OCI-LY7 (cell line): ENCODE measurements around the gene PWP1. TPM values are rescaled to one million over a fixed set of nuclear protein-coding genes. Genes with fewer than 3 reads are reported as not detected.

ENCODE experiments used
- BruUV-seq: library from RNA; stranded (reverse); fragments of 400-500 nt; replicated peaks from 2 replicates; lab custom pipeline; 2021; lab: Mats Ljungman, UMichigan
- CTCF ChIA-PET: fragments of 300-600 bp; sonication (Branson Sonifier 250); formaldehyde crosslinking; loops from one replicate; lab custom pipeline; 2022; ENCODE audit warnings: antibody characterized with exemption; ENCODE audit not compliant: unreplicated experiment; lab: Charles Lee
- POLR2A ChIA-PET: fragments of 300-600 bp; sonication (Branson Sonifier 250); formaldehyde crosslinking; loops from one replicate; lab custom pipeline; 2022; ENCODE audit warnings: antibody characterized with exemption; lab: Charles Lee
- DNase-seq: peaks from one replicate; pipeline ENCODE4 v3.0.0-alpha.2; 2015; ENCODE audit warnings: low spot score
- H2AFZ ChIP-seq: fragments of 200-600 bp; sonication (generic), shearing (Covaris generic); 2 replicates; pipeline ENCODE4 v1.6.1; 2014; ENCODE audit warnings: mild to moderate bottlenecking, antibody characterized with exemption, low read length, moderate library complexity
- H3K27ac ChIP-seq: fragments of 200-600 bp; sonication (generic); 2 replicates; pipeline ENCODE4 v1.5.1; 2014; ENCODE audit warnings: mixed run types, low read depth, mild to moderate bottlenecking, moderate library complexity, low read length, inconsistent platforms; ENCODE audit not compliant: poor library complexity, severe bottlenecking
- H3K36me3 ChIP-seq: fragments of 200-600 bp; sonication (generic); 2 replicates; pipeline ENCODE4 v1.6.1; 2014; ENCODE audit warnings: mild to moderate bottlenecking, antibody characterized with exemption, low read length, moderate library complexity, mixed read lengths; ENCODE audit not compliant: insufficient read depth
- H3K4me1 ChIP-seq: fragments of 200-600 bp; sonication (generic); 2 replicates; pipeline ENCODE4 v1.5.1; 2014; ENCODE audit warnings: mild to moderate bottlenecking, low read length; ENCODE audit not compliant: insufficient read depth, poor library complexity, severe bottlenecking
- H3K4me2 ChIP-seq: fragments of 200-600 bp; sonication (generic); 2 replicates; pipeline ENCODE4 v1.6.1; 2014; ENCODE audit warnings: mild to moderate bottlenecking, low read length
- H3K4me3 ChIP-seq: fragments of 200-600 bp; sonication (generic); 2 replicates; pipeline ENCODE4 v1.5.1; 2014; ENCODE audit warnings: mild to moderate bottlenecking, low read depth, low read length; ENCODE audit not compliant: poor library complexity, severe bottlenecking
- H3K79me2 ChIP-seq: fragments of 200-600 bp; sonication (generic); 2 replicates; pipeline ENCODE4 v1.6.1; 2016; ENCODE audit warnings: low read depth, mild to moderate bottlenecking, low read length, moderate library complexity, mixed read lengths; ENCODE audit not compliant: insufficient read depth
- H3K9me2 ChIP-seq: fragments of 200-600 bp; sonication (generic); 2 replicates; pipeline ENCODE4 v1.6.1; 2016; ENCODE audit warnings: mild to moderate bottlenecking, low read length, mixed read lengths; ENCODE audit not compliant: insufficient read depth
- H3K9me3 ChIP-seq: fragments of 200-600 bp; sonication (generic); 2 replicates; pipeline ENCODE4 v1.6.1; 2014; ENCODE audit warnings: mild to moderate bottlenecking, mixed run types, low read length, mixed read lengths
- H4K20me1 ChIP-seq: fragments of 200-600 bp; sonication (generic); 2 replicates; pipeline ENCODE4 v1.6.1; 2014; ENCODE audit warnings: mild to moderate bottlenecking, antibody characterized with exemption, low read length, moderate library complexity, mixed read lengths; ENCODE audit not compliant: insufficient read depth
- EZH2phosphoT487 ChIP-seq: fragments of 200-600 bp; sonication (generic); IDR thresholded peaks from 2 replicates; pipeline ENCODE4 v1.6.1; 2018; ENCODE audit warnings: low read depth, borderline replicate concordance, mild to moderate bottlenecking, mixed run types, antibody characterized with exemption, low read length, moderate library complexity, mixed read lengths
- intact Hi-C: fragments of 100-400 bp; cut with micrococcal nuclease; formaldehyde crosslinking; loops from one replicate; pipeline ENCODE4 v1.10.0; 2022; ENCODE audit not compliant: unreplicated experiment
- total RNA-seq, 2 experiments: library from RNA; depleted of rRNA in 1 of 2; stranded (reverse); fragments of >200 nt in 1 of 2; shearing (Covaris generic) in 1 of 2; gene quantifications; 2 replicates each; pipeline ENCODE4 v1.2.3, GENCODE V29; 2014 to 2022
- TF ChIP-seq, protein P1 (sequence below): fragments of 200-600 bp; sonication (generic); conservative IDR thresholded peaks from 2 replicates; pipeline ENCODE4 v1.5.1; 2014; ENCODE audit warnings: mild to moderate bottlenecking, antibody characterized with exemption, low read length, moderate library complexity, mixed read lengths

PWP1 gene
- total RNA-seq, 2 experiments from 2014 or later: 28.2 to 44.5 TPM

DNA sequence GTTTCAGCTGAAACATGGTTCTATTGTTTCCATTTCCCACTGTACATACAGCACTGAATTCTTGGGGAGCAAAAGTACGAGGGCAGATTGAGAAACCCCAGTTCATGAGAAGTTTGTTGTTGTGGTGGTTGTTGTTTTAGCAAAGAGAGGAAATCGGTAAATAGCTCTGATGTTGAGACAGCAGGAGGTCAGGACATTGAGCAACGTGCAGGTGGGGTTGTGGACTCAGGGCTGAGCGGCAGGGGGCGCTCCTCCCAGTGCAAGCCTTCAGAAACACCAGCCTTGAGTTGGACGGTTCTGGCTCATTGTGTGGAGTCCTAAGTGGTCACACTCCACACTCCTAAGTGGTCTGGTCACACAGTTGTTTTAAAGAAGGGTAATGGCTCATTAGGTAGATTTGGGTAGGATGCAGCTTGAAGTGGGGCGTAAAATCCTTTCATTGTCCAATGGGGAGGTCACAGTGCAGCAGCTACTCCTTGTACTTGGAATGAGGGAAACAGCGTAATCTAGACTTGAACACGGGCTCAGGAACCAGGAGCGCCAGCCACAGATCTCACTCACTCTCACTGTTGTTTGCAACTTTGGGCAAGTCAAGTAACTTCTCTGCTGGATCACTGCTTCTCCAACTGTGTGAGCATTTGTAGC lies 14.5 kb upstream of the PWP1 start:
- no peaks in the 10 kb centered on the region for H3K9me3 ChIP-seq
- peak; percentile 34 for DNase-seq
- no peak overlapping the region for H3K4me3 ChIP-seq
- H2AFZ ChIP-seq: peak overlapping the region; percentile 13; the same call in 1 of the 2 replicates
- no peak overlapping the region for H3K4me2 ChIP-seq
- POLR2A ChIA-PET: no interaction called here
- H3K4me1 ChIP-seq: no peaks in the 10 kb centered on the region
- H3K79me2 ChIP-seq: no peaks in the 10 kb centered on the region
- CTCF ChIA-PET: interaction anchor here (1.1 kb wide), 1 partner anchor 9 kb away, joined by 5 read pairs; no protein-coding TSS in a partner anchor
- BruUV-seq: no TSS peak
- no peak overlapping the region for H3K27ac ChIP-seq
- no peaks in the 10 kb centered on the region for H3K36me3 ChIP-seq
- intact Hi-C loops: no loop called here
- H3K9me2 ChIP-seq: no peaks in the 10 kb centered on the region
- H4K20me1 ChIP-seq: no peaks in the 10 kb centered on the region
- TF ChIP-seq, protein P1, sequence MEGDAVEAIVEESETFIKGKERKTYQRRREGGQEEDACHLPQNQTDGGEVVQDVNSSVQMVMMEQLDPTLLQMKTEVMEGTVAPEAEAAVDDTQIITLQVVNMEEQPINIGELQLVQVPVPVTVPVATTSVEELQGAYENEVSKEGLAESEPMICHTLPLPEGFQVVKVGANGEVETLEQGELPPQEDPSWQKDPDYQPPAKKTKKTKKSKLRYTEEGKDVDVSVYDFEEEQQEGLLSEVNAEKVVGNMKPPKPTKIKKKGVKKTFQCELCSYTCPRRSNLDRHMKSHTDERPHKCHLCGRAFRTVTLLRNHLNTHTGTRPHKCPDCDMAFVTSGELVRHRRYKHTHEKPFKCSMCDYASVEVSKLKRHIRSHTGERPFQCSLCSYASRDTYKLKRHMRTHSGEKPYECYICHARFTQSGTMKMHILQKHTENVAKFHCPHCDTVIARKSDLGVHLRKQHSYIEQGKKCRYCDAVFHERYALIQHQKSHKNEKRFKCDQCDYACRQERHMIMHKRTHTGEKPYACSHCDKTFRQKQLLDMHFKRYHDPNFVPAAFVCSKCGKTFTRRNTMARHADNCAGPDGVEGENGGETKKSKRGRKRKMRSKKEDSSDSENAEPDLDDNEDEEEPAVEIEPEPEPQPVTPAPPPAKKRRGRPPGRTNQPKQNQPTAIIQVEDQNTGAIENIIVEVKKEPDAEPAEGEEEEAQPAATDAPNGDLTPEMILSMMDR: peak; percentile 86
- no peak for TF ChIP-seq EZH2phosphoT487

DNA sequence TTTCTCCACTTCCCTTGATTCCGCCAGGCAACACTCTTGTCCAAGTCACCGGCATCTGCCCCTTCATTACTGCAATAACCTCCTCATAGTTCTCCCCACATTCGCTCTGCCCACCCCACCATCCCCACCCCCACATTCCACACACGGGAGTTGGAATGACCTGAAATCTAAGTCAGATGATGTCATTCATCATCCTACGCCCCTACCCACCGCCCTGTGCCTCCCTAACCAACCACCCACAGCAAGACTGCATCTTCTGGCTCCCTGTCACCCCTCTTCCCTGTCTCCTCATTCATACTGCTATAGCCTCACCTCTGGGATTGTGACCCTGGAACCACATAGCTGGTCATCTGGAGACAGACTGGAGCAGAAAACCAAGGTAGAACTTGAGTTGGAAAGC lies 7.9 kb upstream of the PWP1 start:
- no peaks in the 10 kb centered on the region for H3K9me3 ChIP-seq
- no peaks in the 10 kb centered on the region for H3K79me2 ChIP-seq
- ChIA-PET POLR2A (interaction anchor here (1.3 kb wide), 1 partner anchor 209 kb away, joined by 3 read pairs; no protein-coding TSS in a partner anchor), CTCF (no interaction called here)
- H3K9me2 ChIP-seq: no peaks in the 10 kb centered on the region
- TF ChIP-seq, protein P1: no peak
- no peak for TF ChIP-seq EZH2phosphoT487
- no peak overlapping the region for H3K4me2 ChIP-seq
- no peaks in the 10 kb centered on the region for H3K36me3 ChIP-seq
- no peak overlapping the region for H2AFZ ChIP-seq
- no TSS peak for BruUV-seq
- H4K20me1 ChIP-seq: no peaks in the 10 kb centered on the region
- DNase-seq: no peak
- no peak overlapping the region for H3K4me3 ChIP-seq
- H3K27ac ChIP-seq: no peak overlapping the region
- H3K4me1 ChIP-seq: no peaks in the 10 kb centered on the region
- intact Hi-C loops: loop anchor here (5.0 kb wide), 1 partner anchor 515 kb away; no protein-coding TSS in a partner anchor

GRCh38 chr12:107679336-107679735 lies 6.3 kb upstream of the PWP1 start:
- no peaks in the 10 kb centered on the region for H3K79me2 ChIP-seq
- H3K27ac ChIP-seq: no peak overlapping the region
- no peak overlapping the region for H3K4me2 ChIP-seq
- H3K4me1 ChIP-seq: no peaks in the 10 kb centered on the region
- H3K36me3 ChIP-seq: no peaks in the 10 kb centered on the region
- CTCF ChIA-PET: interaction anchor here (0.8 kb wide), 1 partner anchor 9 kb away, joined by 5 read pairs; no protein-coding TSS in a partner anchor
- H2AFZ ChIP-seq: no peak overlapping the region
- POLR2A ChIA-PET: interaction anchor here (0.6 to 1.0 kb wide), 4 partner anchors 35 to 225 kb away, joined by 3 to 4 read pairs (median 3); no protein-coding TSS in a partner anchor
- 0 out of 2 replicates have a peak, but pooled peaks cover 6% of the 10 kb centered on the region for H3K9me3 ChIP-seq
- no peak overlapping the region for H3K4me3 ChIP-seq
- H4K20me1 ChIP-seq: no peaks in the 10 kb centered on the region
- intact Hi-C loops: loop anchor here (5.0 kb wide), 1 partner anchor 513 kb away; no protein-coding TSS in a partner anchor
- no peak for DNase-seq
- TF ChIP-seq, protein P1: no peak
- TF ChIP-seq EZH2phosphoT487: no peak
- H3K9me2 ChIP-seq: no peaks in the 10 kb centered on the region
- BruUV-seq: no TSS peak
